ENCODE measurements around the gene GVQW3.

GVQW3 gene

GRCh38 chr11:76380977-76381719 is at the start of gene GVQW3, which contains the start of gene THAP12:
Gene GVQW3, plus strand, starts transcription at chr11:76381323. Its CDS starts 506 bp downstream, at chr11:76381829.
Gene THAP12, minus strand, starts transcription at chr11:76381132. Its CDS starts 296 bp downstream, at chr11:76380836.
- peak; percentile 97 for DNase-seq

GRCh38 chr11:76334826-76335389 is 46.2 kb upstream of the GVQW3 start:
- no peak for DNase-seq

- DNase-seq = no peak
Observed at GRCh38 chr11:76335842-76336241, 45.3 kb upstream of the GVQW3 start.

- DNase-seq = no peak
Observed at GRCh38 chr11:76336597-76336996, 44.5 kb upstream of the GVQW3 start.

GRCh38 chr11:76337469-76337868 is 43.7 kb upstream of the GVQW3 start:
- no peak for DNase-seq

- DNase-seq = no peak
Observed at GRCh38 chr11:76337923-76338322, 43.2 kb upstream of the GVQW3 start.

- no peak for DNase-seq
Observed at GRCh38 chr11:76339221-76339620, 41.9 kb upstream of the GVQW3 start.

GRCh38 chr11:76347466-76347865 is 33.7 kb upstream of the GVQW3 start:
- no peak for DNase-seq

- no peak for DNase-seq
Observed at GRCh38 chr11:76348348-76348747, 32.8 kb upstream of the GVQW3 start.

GRCh38 chr11:76355172-76355571 is 26.0 kb upstream of the GVQW3 start:
- no peak for DNase-seq

GRCh38 chr11:76361374-76361773 is 19.7 kb upstream of the GVQW3 start:
- no peak for DNase-seq

GRCh38 chr11:76361776-76362175 is 19.3 kb upstream of the GVQW3 start:
- no peak for DNase-seq

GRCh38 chr11:76362716-76363115 is 18.4 kb upstream of the GVQW3 start:
- DNase-seq = no peak

- DNase-seq = no peak
Observed at GRCh38 chr11:76365038-76365679, 16.0 kb upstream of the GVQW3 start.

- no peak for DNase-seq
Observed at GRCh38 chr11:76368490-76368889, 12.6 kb upstream of the GVQW3 start.

GRCh38 chr11:76369406-76369805 is 11.7 kb upstream of the GVQW3 start:
- DNase-seq = peak; percentile 94

GRCh38 chr11:76371170-76371569 is 10.0 kb upstream of the GVQW3 start:
- no peak for DNase-seq

GRCh38 chr11:76376746-76377558 is 4.2 kb upstream of the GVQW3 start:
- no peak for DNase-seq

- no peak for DNase-seq
Observed at GRCh38 chr11:76379807-76380158, 1.3 kb upstream of the GVQW3 start.

GRCh38 chr11:76380159-76380976 is 755 bp upstream of the GVQW3 start:
- no peak for DNase-seq

GRCh38 chr11:76382209-76382608 is 1.1 kb downstream of the GVQW3 start:
- no peak for DNase-seq

GRCh38 chr11:76385903-76386302 is 4.8 kb downstream of the GVQW3 start:
- no peak for DNase-seq

Measured in SHP77 treated with DMSO at 0.1 percent for 48 hours (cell line).